CD14-positive monocyte (primary cell): Measurements from ENCODE around the gene MEIS2. TPM values are rescaled to one million over a fixed set of nuclear protein-coding genes. Genes with fewer than 3 reads are reported as not detected.

Experiments
- DNase-seq, 3 donors: peaks; one replicate each; pipeline ENCODE4 v3.0.0-alpha.2; 2011 to 2022
- H2AFZ ChIP-seq: 2 replicates; pipeline ENCODE4 v1.6.0; 2012; ENCODE audit warnings: mild to moderate bottlenecking, low read depth, low read length, inconsistent platforms; ENCODE audit not compliant: insufficient read depth, poor library complexity, severe bottlenecking
- H3K27ac ChIP-seq, 2 donors: 1 replicate in 1 of 2; 2 replicates in 1 of 2; pipeline ENCODE4 v1.5.1; 2012 to 2013; ENCODE audit warnings: low read length in 2 of 2, control low read depth in 1 of 2, inconsistent platforms in 1 of 2, low read depth in 1 of 2, mild to moderate bottlenecking in 1 of 2
- H3K27me3 ChIP-seq, 2 donors: one replicate each; pipeline versions ENCODE4 v1.6.0 to v1.6.1; 2011 to 2013; ENCODE audit warnings: low read length in 2 of 2; ENCODE audit not compliant: control insufficient read depth in 2 of 2, insufficient read depth in 2 of 2
- H3K36me3 ChIP-seq, 2 donors: replicated peaks in 1 of 2; 1 replicate in 1 of 2; 2 replicates in 1 of 2; pipeline versions ENCODE4 v1.5.1 to v1.6.1; 2012 to 2013; ENCODE audit warnings: low read length in 2 of 2, control low read depth in 1 of 2, inconsistent platforms in 1 of 2, mild to moderate bottlenecking in 1 of 2; ENCODE audit not compliant: insufficient read depth in 2 of 2, control insufficient read depth in 1 of 2
- H3K4me1 ChIP-seq, 2 donors: 1 replicate in 1 of 2; 2 replicates in 1 of 2; pipeline versions ENCODE4 v1.5.1 to v1.6.1; 2012 to 2013; ENCODE audit warnings: low read length in 2 of 2, control low read depth in 1 of 2, inconsistent platforms in 1 of 2, mild to moderate bottlenecking in 1 of 2, moderate library complexity in 1 of 2; ENCODE audit not compliant: insufficient read depth in 2 of 2, control insufficient read depth in 1 of 2
- H3K4me2 ChIP-seq: replicated peaks from 2 replicates; pipeline ENCODE3; 2012; ENCODE audit warnings: low read length, moderate library complexity, mild to moderate bottlenecking; ENCODE audit not compliant: poor library complexity, severe bottlenecking; ENCODE audit errors: extremely low read depth
- H3K4me3 ChIP-seq, 3 experiments: fragments of 200-600 bp in 1 of 3; sonication (generic) in 1 of 3; replicated peaks in 1 of 3; 1 replicate in 2 of 3; 2 replicates in 1 of 3; pipeline ENCODE4 v1.5.1; 2011 to 2013; ENCODE audit warnings: low read length in 3 of 3, mild to moderate bottlenecking in 3 of 3, control low read depth in 2 of 3, low read depth in 2 of 3, inconsistent platforms in 1 of 3, moderate library complexity in 1 of 3
- H3K79me2 ChIP-seq: 2 replicates; pipeline ENCODE4 v1.6.0; 2012; ENCODE audit warnings: mild to moderate bottlenecking, control low read depth, inconsistent platforms, low read length, moderate library complexity; ENCODE audit not compliant: insufficient read depth
- H3K9ac ChIP-seq: 2 replicates; pipeline ENCODE4 v1.6.0; 2017; ENCODE audit warnings: low read length, mild to moderate bottlenecking; ENCODE audit not compliant: insufficient read depth, poor library complexity, severe bottlenecking
- H3K9me3 ChIP-seq, 2 donors: replicated peaks in 1 of 2; 1 replicate in 1 of 2; 2 replicates in 1 of 2; pipeline versions ENCODE4 v1.5.1 to v1.6.1; 2012 to 2013; ENCODE audit warnings: low read length in 2 of 2, control low read depth in 1 of 2; ENCODE audit not compliant: control insufficient read depth in 1 of 2, insufficient read depth in 1 of 2
- H4K20me1 ChIP-seq: 2 replicates; pipeline ENCODE4 v1.6.0; 2012; ENCODE audit warnings: mild to moderate bottlenecking, low read length, control low read depth, moderate library complexity; ENCODE audit not compliant: insufficient read depth
- H3K27ac Mint-ChIP-seq, 7 donors: one replicate each; pipeline ENCODE4 v1.8.0; 2020; ENCODE audit warnings: mild to moderate bottlenecking in 7 of 7, mixed read lengths in 7 of 7, moderate library complexity in 6 of 7, inconsistent platforms in 2 of 7
- H3K27me3 Mint-ChIP-seq, 3 donors: one replicate each; pipeline ENCODE4 v1.8.0; 2021 to 2022; ENCODE audit warnings: low read depth in 3 of 3, mild to moderate bottlenecking in 3 of 3, mixed read lengths in 3 of 3, moderate library complexity in 3 of 3, inconsistent platforms in 1 of 3
- H3K36me3 Mint-ChIP-seq, 2 donors: one replicate each; pipeline ENCODE4 v1.8.0; 2020; ENCODE audit warnings: mixed read lengths in 2 of 2, inconsistent platforms in 1 of 2, mild to moderate bottlenecking in 1 of 2
- H3K4me1 Mint-ChIP-seq: one replicate; pipeline ENCODE4 v1.8.0; 2020; ENCODE audit warnings: mild to moderate bottlenecking, mixed read lengths
- H3K4me3 Mint-ChIP-seq, 2 donors: one replicate each; pipeline ENCODE4 v1.8.0; 2020; ENCODE audit warnings: mild to moderate bottlenecking in 2 of 2, mixed read lengths in 2 of 2, moderate library complexity in 1 of 2
- H3K9me3 Mint-ChIP-seq, 7 donors: one replicate each; pipeline ENCODE4 v1.8.0; 2020 to 2022; ENCODE audit warnings: mixed read lengths in 7 of 7, mild to moderate bottlenecking in 6 of 7, moderate library complexity in 6 of 7, inconsistent platforms in 2 of 7
- CTCF ChIP-seq: fragments of 200-600 bp; IDR thresholded peaks from one replicate; pipeline ENCODE4 v1.8.0; 2022; ENCODE audit warnings: antibody characterized with exemption, mild to moderate bottlenecking
- WGBS: methylation state at CpG from one replicate; pipeline ENCODE4 v1.1.5; 2013; ENCODE audit warnings: missing lambda C conversion rate; ENCODE audit not compliant: insufficient coverage; 5-methylcytosine and 5-hydroxymethylcytosine counted together
- intact Hi-C, 2 donors: fragments of 100-400 bp; cut with micrococcal nuclease; formaldehyde crosslinking; loops; one replicate each; pipeline versions ENCODE4 v1.15.0 to v1.15.1; 2023
- polyA plus RNA-seq, 3 donors: library from polyadenylated mRNA; depleted of rRNA in 1 of 3; unstranded in 2 of 3; stranded (reverse) in 1 of 3; fragments of 300-500 nt in 2 of 3; fragments of >200 nt in 1 of 3; fragmentation: Illumina TruSeq in 2 of 3; gene quantifications; 1 replicate in 2 of 3; 2 replicates in 1 of 3; pipeline ENCODE4 v1.2.3, GENCODE V29; 2012 to 2021

Gene MEIS2
- polyA plus RNA-seq, 3 donors: not detected

- no peak overlapping the region for H2AFZ ChIP-seq
- H3K27ac ChIP-seq: no peak overlapping the region
- no peaks in the 10 kb centered on the region for H4K20me1 ChIP-seq
These were observed 2.2 kb upstream of the MEIS2 start for GRCh38 chr15:37102305-37103162.

GRCh38 chr15:37101980-37102304, 1.6 kb upstream of the MEIS2 start:
- no peak overlapping the region for H3K27ac ChIP-seq
- peak overlapping the region; percentile 79 for H3K4me2 ChIP-seq
- Mint-ChIP-seq H3K9me3 (peaks cover 7 to 63% (median 51%) of the 10 kb centered on the region in 7 donors), H3K4me1 (peaks cover 50% of the 10 kb centered on the region), H3K4me3 (peak overlapping the region; percentile 65 to 100), H3K27ac (no peak overlapping the region), H3K27me3 (peaks cover 96 to 98% (median 97%) of the 10 kb centered on the region in 3 donors), H3K36me3 (peaks cover 9 to 17% of the 10 kb centered on the region in 2 donors)
- H3K36me3 ChIP-seq: no peaks in the 10 kb centered on the region
- peaks cover 26 to 29% of the 10 kb centered on the region in 2 donors for H3K4me1 ChIP-seq
- peak overlapping the region; percentile 74 for H2AFZ ChIP-seq
- peaks cover 80 to 98% of the 10 kb centered on the region in 2 donors for H3K27me3 ChIP-seq
- intact Hi-C loops: no loop called here
- WGBS: 16% methylated on average over 5 of the region's 15 CpGs
- no peaks in the 10 kb centered on the region for H3K79me2 ChIP-seq
- DNase-seq: no peak
- H4K20me1 ChIP-seq: no peaks in the 10 kb centered on the region
- no peak overlapping the region for H3K9ac ChIP-seq
- H3K9me3 ChIP-seq: peaks cover 5 to 63% of the 10 kb centered on the region in 2 donors
- H3K4me3 ChIP-seq: peak overlapping the region in 1 of 3 experiments; percentile 88
- TF ChIP-seq CTCF: no peak

More at GRCh38 chr15:37102305-37103162, 2.2 kb upstream of the MEIS2 start:
- Mint-ChIP-seq H3K4me1 (peaks cover 45% of the 10 kb centered on the region), H3K9me3 (peaks cover 7 to 64% (median 49%) of the 10 kb centered on the region in 7 donors), H3K4me3 (peak overlapping the region; percentile 9 to 81), H3K27me3 (peaks cover 95 to 98% (median 97%) of the 10 kb centered on the region in 3 donors), H3K36me3 (peaks cover 9 to 17% of the 10 kb centered on the region in 2 donors), H3K27ac (no peak overlapping the region)
- H3K27me3 ChIP-seq: peaks cover 80 to 98% of the 10 kb centered on the region in 2 donors
- intact Hi-C loops: no loop called here
- H3K4me2 ChIP-seq: no peak overlapping the region
- peaks cover 26 to 29% of the 10 kb centered on the region in 2 donors for H3K4me1 ChIP-seq
- H3K4me3 ChIP-seq: no peak overlapping the region
- 14% methylated on average over 19 of the region's 38 CpGs for WGBS
- no peak for TF ChIP-seq CTCF
- H3K79me2 ChIP-seq: no peaks in the 10 kb centered on the region
- DNase-seq: no peak
- H3K9ac ChIP-seq: no peak overlapping the region
- peaks cover 3 to 60% of the 10 kb centered on the region in 2 donors for H3K9me3 ChIP-seq
- H3K36me3 ChIP-seq: no peaks in the 10 kb centered on the region
